GM18526 (cell line): ENCODE data around the gene GPD1L.

Experiments
- POLR2A ChIP-seq: IDR thresholded peaks from 3 replicates; pipeline ENCODE4 v1.6.1; 2011; ENCODE audit not compliant: insufficient read length; ENCODE audit errors: extremely low read depth

The GPD1L gene

GRCh38 chr3:32153414-32154204, 47.2 kb downstream of the GPD1L start:
- no peak for TF ChIP-seq POLR2A

GRCh38 chr3:32154205-32154579, 47.8 kb downstream of the GPD1L start:
- TF ChIP-seq POLR2A, result no peak

- no peak for TF ChIP-seq POLR2A
Observed at GRCh38 chr3:32155117-32155516, 48.7 kb downstream of the GPD1L start.

- no peak for TF ChIP-seq POLR2A
Observed at GRCh38 chr3:32157600-32158264, 51.3 kb downstream of the GPD1L start.

GRCh38 chr3:32160706-32161214, 54.3 kb downstream of the GPD1L start:
- TF ChIP-seq POLR2A, result no peak

GRCh38 chr3:32165442-32165841, 59.0 kb downstream of the GPD1L start:
- TF ChIP-seq POLR2A, result no peak

GRCh38 chr3:32166654-32167053, 60.2 kb downstream of the GPD1L start:
- no peak for TF ChIP-seq POLR2A

GRCh38 chr3:32172420-32172819, 66.0 kb downstream of the GPD1L start:
- no peak for TF ChIP-seq POLR2A

- no peak for TF ChIP-seq POLR2A
Observed at GRCh38 chr3:32175607-32176197, 69.3 kb downstream of the GPD1L start.

GRCh38 chr3:32176989-32177701, 70.7 kb downstream of the GPD1L start:
- no peak for TF ChIP-seq POLR2A

- no peak for TF ChIP-seq POLR2A
Observed at GRCh38 chr3:32177702-32178198, 71.3 kb downstream of the GPD1L start.

GRCh38 chr3:32180141-32180784, 73.8 kb downstream of the GPD1L start:
- no peak for TF ChIP-seq POLR2A

GRCh38 chr3:32181365-32181764, 74.9 kb downstream of the GPD1L start:
- no peak for TF ChIP-seq POLR2A

GRCh38 chr3:32181796-32182195, 75.4 kb downstream of the GPD1L start:
- TF ChIP-seq POLR2A, result no peak

- no peak for TF ChIP-seq POLR2A
Observed at GRCh38 chr3:32184187-32184730, 77.8 kb downstream of the GPD1L start.

- no peak for TF ChIP-seq POLR2A
Observed at GRCh38 chr3:32186097-32186496, 79.7 kb downstream of the GPD1L start.
